Naive B cell (primary cell): ENCODE data around the gene EPDR1. TPM values are rescaled to one million over a fixed set of nuclear protein-coding genes. Genes with fewer than 3 reads are reported as not detected.

ENCODE experiments used
- ATAC-seq, 2 donors: fragments of 150-1000 bp; cut with Tn5 transposase; 2 replicates each; pipeline ENCODE4 v1.10.0; 2021; ENCODE audit warnings: low read depth in 2 of 2, mild to moderate bottlenecking in 2 of 2, moderate library complexity in 2 of 2
- DNase-seq: peaks from one replicate; pipeline ENCODE4 v3.0.0; 2022
- H3K27ac Mint-ChIP-seq, 6 donors: one replicate each; pipeline ENCODE4 v1.8.0; 2020 to 2022; ENCODE audit warnings: mild to moderate bottlenecking in 6 of 6, mixed read lengths in 6 of 6, moderate library complexity in 5 of 6, inconsistent platforms in 2 of 6
- H3K27me3 Mint-ChIP-seq, 3 donors: one replicate each; pipeline ENCODE4 v1.8.0; 2021 to 2022; ENCODE audit warnings: mixed read lengths in 3 of 3, mild to moderate bottlenecking in 1 of 3
- H3K36me3 Mint-ChIP-seq, 2 donors: one replicate each; pipeline ENCODE4 v1.8.0; 2020 to 2022; ENCODE audit warnings: mixed read lengths in 2 of 2, inconsistent platforms in 1 of 2, mild to moderate bottlenecking in 1 of 2
- H3K4me1 Mint-ChIP-seq, 3 donors: one replicate each; pipeline ENCODE4 v1.8.0; 2020 to 2022; ENCODE audit warnings: mixed read lengths in 3 of 3, inconsistent platforms in 1 of 3, mild to moderate bottlenecking in 1 of 3, moderate library complexity in 1 of 3
- H3K4me3 Mint-ChIP-seq, 8 donors: one replicate each; pipeline ENCODE4 v1.8.0; 2020 to 2022; ENCODE audit warnings: mild to moderate bottlenecking in 8 of 8, mixed read lengths in 8 of 8, moderate library complexity in 8 of 8, inconsistent platforms in 2 of 8
- H3K9me3 Mint-ChIP-seq, 7 donors: one replicate each; pipeline ENCODE4 v1.8.0; 2020 to 2022; ENCODE audit warnings: mixed read lengths in 7 of 7, mild to moderate bottlenecking in 5 of 7, inconsistent platforms in 2 of 7, moderate library complexity in 1 of 7
- polyA plus RNA-seq, 6 donors: library from polyadenylated mRNA; unstranded; fragments of 300-500 nt; fragmentation: Illumina TruSeq; gene quantifications; one replicate each; pipeline ENCODE4 v1.2.3, GENCODE V29; 2021; ENCODE audit warnings: low read depth in 6 of 6

EPDR1 gene
- polyA plus RNA-seq = under 1 TPM in 2 of 6 donors, not detected in 4; 0.41 to 0.48 TPM

DNA sequence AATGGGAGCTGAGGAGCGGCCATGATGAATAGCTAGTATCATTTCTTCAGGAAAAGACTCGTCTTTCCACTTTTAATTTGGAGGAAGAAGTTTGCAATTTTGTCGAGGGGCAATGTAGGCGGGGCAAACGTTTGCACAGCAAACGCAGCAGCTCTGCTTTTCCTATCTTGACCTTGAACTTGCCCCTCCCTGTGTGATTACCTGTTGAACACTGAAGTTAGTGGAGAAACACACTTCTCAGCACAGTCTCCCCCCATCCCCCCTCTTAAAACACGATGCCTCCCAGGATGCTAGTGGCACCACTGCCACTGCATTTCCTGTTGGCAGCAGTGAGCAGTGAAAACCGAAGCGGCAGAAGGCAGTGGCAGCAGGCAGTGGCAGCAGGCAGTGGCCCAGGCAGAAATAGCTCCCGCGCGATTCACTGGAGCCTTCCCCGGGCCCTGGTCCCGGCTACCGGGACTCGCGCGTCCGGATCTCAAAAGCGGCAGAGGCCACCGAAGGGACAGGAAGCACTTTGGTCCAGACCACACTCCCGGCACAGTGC is at the start of gene EPDR1:
EPDR1 (plus strand) TSS at position 336 of the 544 bp plus-strand sequence. CDS start 300 bp downstream, outside the sequence.
- peak; percentile 78 to 82 for ATAC-seq
- peaks cover 0 to 6% (median 2%) of the 10 kb centered on the region in 7 donors for H3K9me3 Mint-ChIP-seq
- H3K36me3 Mint-ChIP-seq = peaks cover 0 to 8% of the 10 kb centered on the region in 2 donors
- peaks cover 36 to 71% (median 62%) of the 10 kb centered on the region in 3 donors for H3K27me3 Mint-ChIP-seq
- peak within 1 kb of the TSS; percentile 77 to 94 (median 86) for H3K4me3 Mint-ChIP-seq
- peak; percentile 28 for DNase-seq
- H3K27ac Mint-ChIP-seq = peak within 1 kb of the TSS in 2 of 6 donors; percentile 35 to 79
- peaks cover 17 to 30% (median 28%) of the 10 kb centered on the region in 3 donors for H3K4me1 Mint-ChIP-seq

DNA sequence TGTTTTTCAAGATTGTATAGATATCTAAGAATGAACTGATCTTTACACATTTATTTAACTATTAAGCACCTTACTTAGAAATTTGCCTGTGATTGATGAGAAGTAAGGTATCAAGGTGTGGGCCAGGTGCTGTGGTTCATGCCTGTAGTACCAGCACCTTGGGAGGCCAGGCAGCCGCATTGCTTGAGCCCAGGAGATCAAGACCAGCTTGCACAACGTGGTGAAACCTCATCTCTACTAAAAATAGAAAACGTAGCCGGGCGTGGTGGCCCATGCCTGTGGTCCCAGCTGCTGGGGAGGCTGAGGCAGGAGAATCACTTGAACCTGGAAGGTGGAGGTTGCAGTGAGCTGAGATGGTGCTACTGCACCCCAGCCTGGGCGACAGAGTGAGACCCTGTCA is 38.4 kb upstream of the EPDR1 start:
- Mint-ChIP-seq H3K27ac (no peak overlapping the region), H3K4me1 (no peaks in the 10 kb centered on the region), H3K9me3 (peaks cover 4 to 26% (median 16%) of the 10 kb centered on the region in 7 donors), H3K36me3 (no peaks in the 10 kb centered on the region), H3K27me3 (peaks cover 0 to 21% (median 18%) of the 10 kb centered on the region in 3 donors), H3K4me3 (no peak overlapping the region)
- no peak for ATAC-seq
- no peak for DNase-seq

DNA sequence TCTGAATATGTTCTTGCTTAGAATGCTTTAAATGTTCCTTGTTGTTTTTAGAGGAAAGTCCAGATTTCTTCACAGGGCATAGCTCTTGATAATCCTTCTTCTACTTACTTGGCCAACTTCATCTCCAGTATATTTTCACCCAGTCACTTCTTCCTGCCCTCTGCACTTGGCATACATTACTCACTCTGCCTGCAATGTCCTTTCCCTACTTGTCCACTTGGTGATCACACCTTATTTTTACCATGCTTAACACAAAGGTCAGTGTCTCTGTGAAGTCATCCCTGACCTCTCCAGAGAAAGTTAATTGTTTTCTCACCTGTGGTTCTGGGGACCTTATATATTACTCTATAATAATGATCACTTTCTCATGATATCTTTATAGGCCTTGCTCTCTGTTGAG is 27.1 kb upstream of the EPDR1 start:
- Mint-ChIP-seq H3K27me3 (peaks cover 0 to 5% (median 3%) of the 10 kb centered on the region in 3 donors), H3K4me3 (no peak overlapping the region), H3K9me3 (peaks cover 0 to 5% (median 0%) of the 10 kb centered on the region in 7 donors), H3K36me3 (no peaks in the 10 kb centered on the region), H3K4me1 (no peaks in the 10 kb centered on the region), H3K27ac (peak overlapping the region in 1 of 6 donors; percentile 61)
- ATAC-seq (no peak), DNase-seq (no peak)

DNA sequence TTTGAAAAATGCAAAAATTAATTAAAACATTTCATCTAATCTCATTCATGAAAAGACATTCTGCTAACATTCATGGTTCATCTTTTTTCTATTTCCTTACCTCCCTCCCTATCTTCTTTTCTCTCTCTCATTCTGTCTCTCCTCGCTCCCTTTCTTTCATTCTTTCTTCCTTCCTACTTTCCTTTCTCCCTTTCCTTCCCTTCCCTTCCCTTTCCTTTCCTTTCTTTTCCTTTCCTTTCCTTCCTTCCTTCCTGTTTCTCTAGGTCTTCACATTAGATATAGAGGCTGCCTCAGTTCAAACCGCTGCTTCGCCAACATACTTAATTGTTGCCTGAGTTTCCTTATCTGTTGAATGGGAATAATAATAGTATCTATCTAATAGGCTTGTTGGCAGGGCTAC is 25.8 kb upstream of the EPDR1 start:
- ATAC-seq (no peak), DNase-seq (no peak)
- Mint-ChIP-seq H3K27ac (peak overlapping the region in 1 of 6 donors; percentile 87), H3K4me1 (no peaks in the 10 kb centered on the region), H3K27me3 (peaks cover 0 to 5% (median 3%) of the 10 kb centered on the region in 3 donors), H3K4me3 (peak overlapping the region in 1 of 8 donors; percentile 47), H3K9me3 (peaks cover 0 to 5% (median 0%) of the 10 kb centered on the region in 7 donors), H3K36me3 (no peaks in the 10 kb centered on the region)

DNA sequence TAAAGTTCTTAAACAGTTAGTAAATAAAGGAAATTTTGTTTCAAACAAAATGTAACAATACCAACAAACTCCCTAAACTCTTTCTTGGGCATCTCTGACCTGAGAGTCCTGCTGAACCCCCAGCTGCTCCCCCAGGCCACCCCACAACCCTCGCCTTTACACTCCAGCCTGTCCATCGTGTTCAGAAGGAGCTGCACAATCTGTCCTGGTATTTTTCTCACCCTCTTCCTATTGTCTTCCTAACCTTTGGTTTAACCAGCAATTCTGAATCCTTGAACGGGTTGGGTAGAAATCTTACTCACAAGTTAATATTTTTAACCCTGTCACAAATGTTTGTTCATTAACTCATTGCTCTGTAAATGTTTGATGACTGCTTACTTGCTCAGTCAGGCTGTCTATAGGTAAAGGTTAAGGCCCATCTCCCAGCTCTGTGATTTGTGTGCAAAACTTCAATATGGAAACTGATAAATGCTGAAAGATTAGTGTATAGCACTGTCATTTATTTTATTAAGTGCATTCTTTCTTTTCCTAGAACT is 20.7 kb upstream of the EPDR1 start:
- H3K36me3 Mint-ChIP-seq = no peaks in the 10 kb centered on the region
- no peak overlapping the region for H3K27ac Mint-ChIP-seq
- DNase-seq (no peak), ATAC-seq (no peak)
- H3K27me3 Mint-ChIP-seq = peaks cover 0 to 5% (median 0%) of the 10 kb centered on the region in 3 donors
- peaks cover 0 to 4% (median 0%) of the 10 kb centered on the region in 7 donors for H3K9me3 Mint-ChIP-seq
- no peak overlapping the region for H3K4me3 Mint-ChIP-seq
- no peaks in the 10 kb centered on the region for H3K4me1 Mint-ChIP-seq

DNA sequence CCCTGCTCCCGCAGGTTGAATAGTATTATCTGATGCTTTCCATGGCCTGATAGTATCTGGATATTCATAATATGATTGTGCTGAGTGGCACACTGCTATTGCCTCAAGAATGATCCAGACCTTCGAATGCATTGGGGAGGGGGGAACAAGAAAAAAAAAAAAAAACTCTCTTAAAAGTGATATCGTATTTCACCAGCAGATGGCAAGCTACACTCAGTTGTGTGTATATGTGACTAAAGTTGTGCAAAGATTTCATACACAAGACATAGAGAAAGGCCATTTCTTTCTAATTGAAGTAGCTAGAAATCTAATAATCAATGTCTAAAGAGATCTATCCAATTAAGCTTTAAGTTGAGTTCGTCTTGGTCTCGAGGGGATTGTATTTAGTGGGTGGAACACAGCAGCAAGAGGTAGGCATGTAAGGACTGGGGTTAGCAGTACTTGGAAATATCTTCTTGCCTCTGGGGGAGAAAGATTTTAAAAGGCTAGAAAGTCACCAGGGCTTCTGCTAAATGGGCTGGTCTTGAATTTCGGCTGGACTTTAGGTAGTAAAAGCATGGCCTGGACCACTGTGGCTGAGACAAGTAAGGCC is 19.1 kb upstream of the EPDR1 start:
- ATAC-seq (no peak), DNase-seq (no peak)
- Mint-ChIP-seq H3K27ac (no peak overlapping the region), H3K9me3 (peaks cover 0 to 4% (median 0%) of the 10 kb centered on the region in 7 donors), H3K4me1 (no peaks in the 10 kb centered on the region), H3K27me3 (peaks cover 0 to 5% (median 0%) of the 10 kb centered on the region in 3 donors), H3K4me3 (no peak overlapping the region), H3K36me3 (no peaks in the 10 kb centered on the region)

DNA sequence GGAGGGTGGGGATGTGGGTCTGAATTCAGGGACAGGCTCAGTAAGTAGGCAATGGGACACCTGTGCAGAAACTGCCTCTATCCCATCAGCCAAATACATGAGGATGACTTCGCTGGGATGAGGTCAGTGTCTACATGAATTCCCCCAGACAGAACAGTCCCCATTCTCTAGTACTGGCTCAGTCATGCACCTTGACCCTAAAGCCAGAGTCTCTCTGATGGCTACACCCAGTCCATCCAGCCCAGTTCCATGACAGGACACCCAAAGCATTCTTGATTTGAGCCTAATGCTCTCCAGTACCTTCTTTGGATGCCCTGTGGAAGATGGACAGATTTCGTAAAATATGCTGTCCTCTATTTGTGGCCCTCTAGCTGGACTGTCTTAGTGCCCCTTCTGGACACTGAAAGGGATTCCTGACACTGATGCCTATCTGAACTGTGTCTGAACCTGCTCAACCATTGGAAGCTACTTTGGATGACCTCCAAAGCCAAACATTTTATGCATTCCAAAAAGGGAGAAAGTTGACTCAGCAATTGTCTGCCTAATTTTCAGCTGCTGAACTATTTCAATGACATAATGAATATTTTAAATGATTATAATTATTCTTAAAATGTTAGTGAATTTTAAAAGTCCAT is 18.4 kb upstream of the EPDR1 start:
- no peak for ATAC-seq
- peaks cover 0 to 4% (median 0%) of the 10 kb centered on the region in 7 donors for H3K9me3 Mint-ChIP-seq
- H3K27me3 Mint-ChIP-seq = peaks cover 0 to 5% (median 0%) of the 10 kb centered on the region in 3 donors
- H3K4me1 Mint-ChIP-seq = no peaks in the 10 kb centered on the region
- no peak for DNase-seq
- no peak overlapping the region for H3K4me3 Mint-ChIP-seq
- no peaks in the 10 kb centered on the region for H3K36me3 Mint-ChIP-seq
- H3K27ac Mint-ChIP-seq = no peak overlapping the region

DNA sequence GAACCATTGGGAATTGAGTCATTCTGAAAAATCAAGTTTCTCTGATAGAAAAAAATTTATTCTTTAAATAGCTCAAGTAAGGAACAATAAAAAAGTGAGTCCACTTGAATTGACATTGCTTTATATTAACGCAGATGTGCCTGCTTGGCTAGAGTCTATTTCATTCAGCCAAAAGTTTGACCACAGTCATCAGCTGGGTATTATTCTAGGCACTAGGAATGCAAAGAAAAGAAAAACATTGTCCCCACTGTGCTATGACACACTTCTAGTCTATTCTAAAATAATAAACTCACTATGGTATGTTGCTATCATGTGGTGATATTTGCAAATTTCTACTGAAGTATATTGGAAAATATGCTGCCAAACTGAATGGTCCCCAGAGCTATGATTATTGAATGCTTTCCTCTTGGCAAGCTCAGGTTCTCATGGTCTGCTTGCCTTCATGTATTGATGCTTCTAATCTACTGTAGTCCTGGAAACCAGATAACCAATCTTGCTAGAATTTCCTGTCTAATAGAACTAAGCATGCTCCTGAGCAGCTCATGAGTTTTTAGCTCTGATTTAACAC is 12.1 kb upstream of the EPDR1 start:
- no peak overlapping the region for H3K4me3 Mint-ChIP-seq
- ATAC-seq (no peak), DNase-seq (no peak)
- H3K36me3 Mint-ChIP-seq = no peaks in the 10 kb centered on the region
- no peak overlapping the region for H3K27ac Mint-ChIP-seq
- no peaks in the 10 kb centered on the region for H3K4me1 Mint-ChIP-seq
- no peaks in the 10 kb centered on the region for H3K9me3 Mint-ChIP-seq
- H3K27me3 Mint-ChIP-seq = peaks cover 7 to 11% (median 10%) of the 10 kb centered on the region in 3 donors

DNA sequence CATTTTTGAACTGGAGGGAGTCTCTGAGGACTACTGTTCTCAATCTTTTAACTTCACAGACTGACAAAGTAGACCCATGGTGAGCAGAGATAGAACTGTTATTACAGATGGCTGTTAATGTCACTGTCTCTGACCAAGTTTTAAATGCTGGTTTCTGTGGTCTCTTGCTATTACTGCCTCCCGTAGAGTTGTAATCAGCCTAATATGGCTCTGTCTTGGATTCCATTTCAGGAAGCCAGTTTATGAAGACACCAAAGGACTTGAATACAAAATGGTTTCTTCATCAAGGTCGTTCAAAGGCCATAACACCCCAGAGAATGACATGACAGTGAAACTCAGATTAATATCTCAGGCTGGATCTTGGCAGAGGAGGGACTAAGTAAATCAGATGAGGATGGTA is 7.7 kb upstream of the EPDR1 start:
- H3K27ac Mint-ChIP-seq = no peak overlapping the region
- H3K4me3 Mint-ChIP-seq = no peak overlapping the region
- H3K27me3 Mint-ChIP-seq = peaks cover 36 to 48% (median 39%) of the 10 kb centered on the region in 3 donors
- peaks cover 11 to 17% (median 16%) of the 10 kb centered on the region in 3 donors for H3K4me1 Mint-ChIP-seq
- no peak for ATAC-seq
- H3K9me3 Mint-ChIP-seq = no peaks in the 10 kb centered on the region
- H3K36me3 Mint-ChIP-seq = no peaks in the 10 kb centered on the region
- DNase-seq = no peak

DNA sequence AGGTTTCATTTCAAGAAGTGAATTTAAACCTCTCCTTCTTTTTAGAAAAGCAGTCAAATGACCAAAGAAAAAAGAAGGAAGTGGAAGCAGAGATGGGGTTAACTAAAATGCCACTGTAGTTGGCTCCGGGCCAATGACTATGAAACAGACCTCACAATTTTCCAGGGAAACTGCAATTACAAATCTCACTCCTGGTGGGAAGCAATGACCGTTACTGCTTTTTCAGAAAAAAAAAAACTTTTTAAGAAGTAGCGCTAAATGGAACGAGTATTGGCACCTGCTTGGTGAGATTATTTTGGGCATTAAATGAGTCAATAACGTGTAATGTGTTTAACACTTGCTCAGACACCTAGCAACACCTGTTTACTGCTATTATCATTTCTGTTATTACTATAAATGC is 5.0 kb upstream of the EPDR1 start:
- peak overlapping the region in 2 of 8 donors; percentile 16 to 17 for H3K4me3 Mint-ChIP-seq
- H3K27me3 Mint-ChIP-seq = peaks cover 55 to 74% (median 64%) of the 10 kb centered on the region in 3 donors
- no peak overlapping the region for H3K27ac Mint-ChIP-seq
- H3K36me3 Mint-ChIP-seq = no peaks in the 10 kb centered on the region
- no peak for DNase-seq
- H3K4me1 Mint-ChIP-seq = peaks cover 15 to 21% (median 20%) of the 10 kb centered on the region in 3 donors
- no peak for ATAC-seq
- H3K9me3 Mint-ChIP-seq = no peaks in the 10 kb centered on the region

DNA sequence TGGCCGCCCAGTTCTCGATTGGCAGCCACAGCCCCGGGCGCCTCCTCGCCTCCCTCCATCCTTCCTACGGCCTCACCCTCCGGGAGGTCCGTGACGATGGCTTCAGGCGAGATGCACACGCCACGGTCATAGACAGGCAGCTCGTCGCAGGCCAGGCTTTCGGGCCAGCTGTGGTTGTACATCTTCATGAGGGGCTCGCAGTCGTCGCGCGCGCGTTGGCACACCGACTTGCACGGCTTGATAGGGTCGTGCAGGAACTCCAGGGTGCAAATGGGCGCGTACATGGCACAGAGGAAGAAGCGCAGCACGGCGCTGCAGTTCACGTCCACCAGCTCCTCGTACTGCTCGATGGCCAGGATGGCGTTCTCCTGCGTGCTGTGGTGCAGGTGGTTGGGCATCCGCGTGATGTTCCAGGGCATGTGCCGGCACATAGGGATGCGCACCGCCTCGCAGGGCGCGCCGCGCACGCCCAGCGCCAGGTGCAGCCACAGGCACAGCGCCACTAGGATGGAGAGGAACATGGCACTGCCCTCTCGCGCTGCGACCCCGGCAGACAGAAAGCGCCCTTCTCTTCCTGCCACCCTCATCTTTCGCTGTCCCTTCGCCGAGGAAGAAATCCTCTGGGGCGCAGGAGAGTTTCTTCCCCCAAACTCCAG is 4.3 kb upstream of the EPDR1 start:
- no peaks in the 10 kb centered on the region for H3K36me3 Mint-ChIP-seq
- ATAC-seq (no peak), DNase-seq (no peak)
- H3K9me3 Mint-ChIP-seq = no peaks in the 10 kb centered on the region
- H3K27me3 Mint-ChIP-seq = peaks cover 57 to 77% (median 66%) of the 10 kb centered on the region in 3 donors
- peak overlapping the region in 1 of 6 donors; percentile 19 for H3K27ac Mint-ChIP-seq
- peak overlapping the region in 7 of 8 donors; percentile 17 to 64 (median 48) for H3K4me3 Mint-ChIP-seq
- peaks cover 16 to 25% (median 23%) of the 10 kb centered on the region in 3 donors for H3K4me1 Mint-ChIP-seq

DNA sequence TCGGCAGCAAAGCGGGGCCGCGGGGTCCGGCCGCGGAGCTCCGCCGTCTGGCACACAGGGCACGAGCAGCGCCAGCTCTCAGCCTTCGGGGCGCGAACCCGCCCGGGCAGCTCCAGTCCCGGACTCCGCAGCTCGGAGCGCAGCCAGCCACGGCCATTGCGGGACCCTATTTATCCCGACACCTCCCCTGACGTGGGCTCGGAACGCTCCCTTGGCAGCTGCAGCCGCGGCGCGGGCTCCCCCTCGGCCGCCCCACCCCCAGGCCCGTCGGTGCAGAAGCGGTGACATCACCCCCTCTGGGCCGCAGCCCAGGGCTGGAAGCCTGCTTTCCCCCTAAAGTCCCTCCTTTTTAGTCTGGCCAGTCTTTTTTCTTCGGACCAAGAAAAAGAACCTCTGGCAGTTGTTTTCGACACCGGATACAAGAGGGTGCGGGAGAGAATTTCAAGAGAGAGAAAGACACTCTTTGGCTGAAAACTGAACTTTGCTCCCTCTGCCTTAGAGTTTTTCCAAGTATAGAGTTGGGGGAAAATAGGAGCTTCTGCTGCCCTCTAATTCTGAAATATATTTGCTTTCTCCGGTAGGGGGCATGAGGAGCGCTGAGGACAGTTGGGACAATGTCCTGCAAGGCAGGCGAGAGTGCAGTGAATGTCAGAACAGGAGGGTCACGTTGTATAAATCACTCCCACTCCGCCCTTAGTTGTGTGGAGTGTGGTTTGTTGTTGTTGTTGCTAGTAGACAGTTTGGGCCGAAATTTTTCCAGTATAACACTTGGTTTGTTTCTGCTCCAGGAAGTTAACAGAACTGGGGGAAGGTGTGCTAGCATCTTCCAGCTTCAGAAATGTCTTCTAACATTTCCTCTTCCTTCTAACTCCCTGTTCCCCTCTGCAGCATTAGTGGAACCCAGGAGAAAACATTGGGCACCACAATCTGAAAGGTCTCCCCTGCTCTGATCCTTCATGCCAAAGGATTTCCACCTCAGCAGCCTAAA is 3.5 kb upstream of the EPDR1 start, which contains the start of gene SFRP4:
SFRP4 (minus strand) TSS at position 145 of the 988 bp plus-strand sequence. CDS start 280 bp downstream, outside the sequence.
- ATAC-seq (no peak), DNase-seq (peak; percentile 14)
- Mint-ChIP-seq H3K36me3 (no peaks in the 10 kb centered on the region), H3K9me3 (no peaks in the 10 kb centered on the region), H3K4me1 (peaks cover 19 to 30% (median 28%) of the 10 kb centered on the region in 3 donors), H3K27ac (peak within 1 kb of the TSS in 1 of 6 donors; percentile 19), H3K27me3 (peaks cover 57 to 80% (median 69%) of the 10 kb centered on the region in 3 donors), H3K4me3 (peak within 1 kb of the TSS; percentile 17 to 77 (median 52))
